IMR-90 (cell line): ENCODE data around the gene RNF17. TPM values are rescaled to one million over a fixed set of nuclear protein-coding genes. Genes with fewer than 3 reads are reported as not detected.

Source experiments
- ATAC-seq: fragments of 200-7000 bp; cut with Tn5 transposase; 2 replicates; pipeline ENCODE4 v1.9.1; 2020; ENCODE audit warnings: low read depth, mild to moderate bottlenecking, moderate library complexity
- BruUV-seq: library from RNA; stranded (reverse); fragments of 400-500 nt; replicated peaks from 2 replicates; lab custom pipeline; 2021; lab: Mats Ljungman, UMichigan
- CTCF ChIA-PET: fragments of 300-600 bp; formaldehyde crosslinking; extraction: SDS; loops from one replicate; lab custom pipeline; 2021; ENCODE audit warnings: antibody characterized with exemption; lab: Yijun Ruan, JAX
- POLR2A ChIA-PET: fragments of 300-600 bp; sonication (Branson Sonifier 250); formaldehyde crosslinking; loops from one replicate; lab custom pipeline; 2022; ENCODE audit warnings: antibody characterized with exemption; ENCODE audit not compliant: unreplicated experiment; lab: Charles Lee
- DNase-seq: peaks from one replicate; pipeline ENCODE4 v3.0.0; 2013
- H2AFZ ChIP-seq: replicated peaks from 2 replicates; pipeline ENCODE3; 2013; ENCODE audit warnings: low read length, mild to moderate bottlenecking; ENCODE audit not compliant: poor library complexity
- H2AK5ac ChIP-seq: 2 replicates; pipeline ENCODE4 v1.6.1; 2013; ENCODE audit warnings: low read depth, low read length, inconsistent platforms
- H2AK9ac ChIP-seq: replicated peaks from 2 replicates; pipeline ENCODE3; 2013; ENCODE audit warnings: mild to moderate bottlenecking, low read depth, low read length, moderate library complexity; ENCODE audit not compliant: poor library complexity
- H2BK120ac ChIP-seq: 2 replicates; pipeline ENCODE4 v1.6.1; 2013; ENCODE audit warnings: low read depth, low read length, inconsistent platforms
- H2BK15ac ChIP-seq: 3 replicates; pipeline ENCODE4 v1.6.1; 2013; ENCODE audit warnings: low read depth, low read length, inconsistent platforms
- H2BK20ac ChIP-seq: 2 replicates; pipeline ENCODE4 v1.6.1; 2013; ENCODE audit warnings: low read depth, mild to moderate bottlenecking, inconsistent platforms, low read length, moderate library complexity
- H2BK5ac ChIP-seq: 2 replicates; pipeline ENCODE4 v1.6.1; 2013; ENCODE audit warnings: mild to moderate bottlenecking, low read depth, low read length, inconsistent platforms; ENCODE audit not compliant: poor library complexity, severe bottlenecking
- H3K14ac ChIP-seq: replicated peaks from 2 replicates; pipeline ENCODE4 v1.6.1; 2013; ENCODE audit warnings: low read depth, low read length, inconsistent platforms
- H3K18ac ChIP-seq: 2 replicates; pipeline ENCODE4 v1.6.1; 2013; ENCODE audit warnings: low read depth, low read length, control low read depth
- H3K23ac ChIP-seq: 2 replicates; pipeline ENCODE4 v1.6.1; 2013; ENCODE audit warnings: low read depth, low read length, inconsistent platforms
- H3K27ac ChIP-seq: 2 replicates; pipeline ENCODE4 v1.5.1; 2013; ENCODE audit warnings: mild to moderate bottlenecking, control low read depth, low read length; ENCODE audit not compliant: insufficient read depth
- H3K27me3 ChIP-seq: 2 replicates; pipeline ENCODE4 v1.6.1; 2013; ENCODE audit warnings: low read length; ENCODE audit not compliant: control insufficient read depth, insufficient read depth
- H3K36me3 ChIP-seq: 2 replicates; pipeline ENCODE4 v1.6.1; 2013; ENCODE audit warnings: low read length, mixed read lengths; ENCODE audit not compliant: control insufficient read depth, insufficient read depth
- H3K4ac ChIP-seq: 2 replicates; pipeline ENCODE4 v1.6.1; 2013; ENCODE audit warnings: low read depth, low read length, inconsistent platforms
- H3K4me1 ChIP-seq: 2 replicates; pipeline ENCODE4 v1.6.1; 2013; ENCODE audit warnings: low read length, mixed read lengths; ENCODE audit not compliant: control insufficient read depth, insufficient read depth
- H3K4me2 ChIP-seq: 2 replicates; pipeline ENCODE4 v1.6.1; 2013; ENCODE audit warnings: low read depth, mild to moderate bottlenecking, control low read depth, low read length, moderate library complexity
- H3K4me3 ChIP-seq: 2 replicates; pipeline ENCODE4 v1.5.1; 2013; ENCODE audit warnings: low read depth, mild to moderate bottlenecking, control low read depth, low read length, moderate library complexity; ENCODE audit not compliant: insufficient read depth
- H3K56ac ChIP-seq: 2 replicates; pipeline ENCODE4 v1.6.1; 2013; ENCODE audit warnings: low read length, inconsistent platforms; ENCODE audit not compliant: insufficient read depth; ENCODE audit errors: extremely low read depth
- H3K79me1 ChIP-seq, 2 experiments: 2 replicates each; pipeline ENCODE4 v1.6.1; 2013; ENCODE audit warnings: low read length in 2 of 2, inconsistent platforms in 1 of 2, low read depth in 1 of 2
- H3K9ac ChIP-seq: 2 replicates; pipeline ENCODE4 v1.6.1; 2013; ENCODE audit warnings: low read depth, low read length, control low read depth
- H3K9me1 ChIP-seq: 2 replicates; pipeline ENCODE4 v1.6.1; 2013; ENCODE audit warnings: low read length, inconsistent platforms; ENCODE audit not compliant: insufficient read depth
- H3K9me3 ChIP-seq: 2 replicates; pipeline ENCODE4 v1.6.1; 2013; ENCODE audit warnings: low read length; ENCODE audit not compliant: control insufficient read depth, insufficient read depth
- H4K20me1 ChIP-seq: 2 replicates; pipeline ENCODE4 v1.6.1; 2013; ENCODE audit warnings: low read length, inconsistent platforms; ENCODE audit not compliant: insufficient read depth
- H4K5ac ChIP-seq: 2 replicates; pipeline ENCODE4 v1.6.1; 2013; ENCODE audit warnings: mild to moderate bottlenecking, low read depth, low read length, control low read depth
- H4K8ac ChIP-seq, 2 experiments: 2 replicates each; pipeline ENCODE4 v1.6.1; 2013; ENCODE audit warnings: low read depth in 2 of 2, low read length in 2 of 2, control low read depth in 1 of 2, inconsistent platforms in 1 of 2
- H4K91ac ChIP-seq: 2 replicates; pipeline ENCODE4 v1.6.1; 2013; ENCODE audit warnings: low read depth, low read length, inconsistent platforms; ENCODE audit not compliant: insufficient read depth
- BHLHE40 ChIP-seq: fragments of 150-350 bp; IDR thresholded peaks from 2 replicates; pipeline ENCODE4 v1.6.1; 2016; ENCODE audit warnings: mild to moderate bottlenecking, low read depth, low read length
- CEBPB ChIP-seq: IDR thresholded peaks from 2 replicates; pipeline ENCODE4 v1.6.1; 2012; ENCODE audit warnings: low read depth, low read length, improper control_type of control experiment
- CTCF ChIP-seq: conservative IDR thresholded peaks from 2 replicates; pipeline ENCODE4 v1.5.1; 2012; ENCODE audit warnings: mild to moderate bottlenecking, low read depth, low read length, improper control_type of control experiment
- ELK1 ChIP-seq: fragments of 150-350 bp; IDR thresholded peaks from 2 replicates; pipeline ENCODE4 v1.6.1; 2016; ENCODE audit warnings: low read depth, mild to moderate bottlenecking, low read length, moderate library complexity, borderline replicate concordance
- FOS ChIP-seq: fragments of 150-350 bp; IDR thresholded peaks from 2 replicates; pipeline ENCODE4 v1.6.1; 2016; ENCODE audit warnings: low read depth, low read length
- MAFK ChIP-seq: IDR thresholded peaks from 2 replicates; pipeline ENCODE4 v1.6.1; 2012; ENCODE audit warnings: low read depth, low read length, improper control_type of control experiment
- NFE2L2 ChIP-seq: fragments of 150-350 bp; IDR thresholded peaks from 2 replicates; pipeline ENCODE4 v1.6.1; 2016; ENCODE audit warnings: low read depth, mild to moderate bottlenecking, low read length
- POLR2A ChIP-seq: IDR thresholded peaks from 2 replicates; pipeline ENCODE4 v1.6.1; 2012; ENCODE audit warnings: mild to moderate bottlenecking, low read depth, low read length
- RCOR1 ChIP-seq: IDR thresholded peaks from 2 replicates; pipeline ENCODE4 v1.6.1; 2012; ENCODE audit warnings: mild to moderate bottlenecking, low read length, improper control_type of control experiment; ENCODE audit not compliant: insufficient replicate concordance
- RFX5 ChIP-seq: IDR thresholded peaks from 2 replicates; pipeline ENCODE4 v1.8.0; 2012; ENCODE audit warnings: low read depth, mild to moderate bottlenecking, low read length, moderate library complexity
- SMC3 ChIP-seq: fragments of 150-350 bp; IDR thresholded peaks from 2 replicates; pipeline ENCODE4 v1.6.1; 2016; ENCODE audit warnings: low read depth, mild to moderate bottlenecking, antibody characterized with exemption, low read length, moderate library complexity
- USF2 ChIP-seq: fragments of 150-350 bp; IDR thresholded peaks from 2 replicates; pipeline ENCODE4 v1.6.1; 2017; ENCODE audit warnings: mild to moderate bottlenecking, antibody characterized with exemption, low read length, low read depth
- WGBS, 2 experiments: methylation state at CpG; one replicate each; pipeline versions ENCODE4 v1.1.5 to v1.1.7; 2013; ENCODE audit warnings: missing lambda C conversion rate in 2 of 2; ENCODE audit not compliant: insufficient read length in 1 of 2; ENCODE audit errors: extremely low coverage in 2 of 2; 5-methylcytosine and 5-hydroxymethylcytosine counted together
- dilution Hi-C: fragments of 300-500 bp; cut with HindIII; formaldehyde crosslinking; loops from one replicate; pipeline ENCODE4 v1.14.3; 2018; ENCODE audit warnings: low sequenced_read_pairs; ENCODE audit not compliant: unreplicated experiment
- in situ Hi-C: fragments of 300-500 bp; cut with MboI; formaldehyde crosslinking; loops from 3 replicates; pipeline ENCODE4 v1.14.3; 2019; ENCODE audit warnings: low sequenced_read_pairs, inconsistent platforms, mixed read lengths
- intact Hi-C: fragments of 100-400 bp; cut with micrococcal nuclease; formaldehyde crosslinking; loops from 2 replicates; pipeline ENCODE4 v1.10.0; 2022
- polyA plus RNA-seq, 3 experiments: library from polyadenylated mRNA; depleted of rRNA; stranded (reverse); fragments of >200 nt; gene quantifications; 2 replicates each; pipeline ENCODE4 v1.2.3, GENCODE V29; 2012; ENCODE audit warnings: low replicate concordance in 1 of 3
- total RNA-seq: library from RNA; depleted of rRNA; stranded (reverse); fragments of >200 nt; gene quantifications from 2 replicates; pipeline ENCODE4 v1.2.3, GENCODE V29; 2012

Gene RNF17
- total and polyA plus RNA-seq, 2 of the 4 experiments (the other 2 are of a cell fraction): 0.03 to 0.18 TPM

- no peak overlapping the region for H2BK120ac ChIP-seq
- no CpG with 5 or more reads among the region's 4 CpGs for WGBS, 2 experiments
- H3K18ac ChIP-seq: no peak overlapping the region
- no peak for DNase-seq
- H2AFZ ChIP-seq: no peak overlapping the region
- in situ Hi-C loops (no loop called here), intact Hi-C loops (no loop called here), dilution Hi-C loops (no loop called here)
- no peak overlapping the region for H2AK9ac ChIP-seq
- no peak overlapping the region for H2BK5ac ChIP-seq
- no peak overlapping the region for H3K56ac ChIP-seq
- no peaks in the 10 kb centered on the region for H4K20me1 ChIP-seq
- H3K4me3 ChIP-seq: no peak overlapping the region
- no peaks in the 10 kb centered on the region for H3K36me3 ChIP-seq
- no peak overlapping the region for H4K91ac ChIP-seq
- no peak overlapping the region for H3K14ac ChIP-seq
- ATAC-seq: no peak
- ChIA-PET CTCF (no interaction called here), POLR2A (no interaction called here)
- no peaks in the 10 kb centered on the region for H3K27me3 ChIP-seq
- H3K4ac ChIP-seq: no peak overlapping the region
- H3K9me1 ChIP-seq: no peaks in the 10 kb centered on the region
- no peak overlapping the region for H2BK15ac ChIP-seq
- H3K9me3 ChIP-seq: no peaks in the 10 kb centered on the region
- H3K27ac ChIP-seq: no peak overlapping the region
- H4K5ac ChIP-seq: no peak overlapping the region
- H3K4me1 ChIP-seq: no peaks in the 10 kb centered on the region
- no peak overlapping the region for H2AK5ac ChIP-seq
- H3K79me1 ChIP-seq: no peaks in the 10 kb centered on the region
- no peak overlapping the region for H3K23ac ChIP-seq
- BruUV-seq: no TSS peak
- no peak overlapping the region for H3K4me2 ChIP-seq
- H4K8ac ChIP-seq: no peak overlapping the region
- TF ChIP-seq CEBPB: no peak
- TF ChIP-seq NFE2L2: no peak
- TF ChIP-seq RFX5: no peak
- TF ChIP-seq SMC3: no peak
- no peak for TF ChIP-seq BHLHE40
- no peak for TF ChIP-seq USF2
- no peak for TF ChIP-seq POLR2A
- no peak for TF ChIP-seq RCOR1
- no peak for TF ChIP-seq MAFK
- no peak for TF ChIP-seq ELK1
- no peak for TF ChIP-seq FOS
- no peak for TF ChIP-seq CTCF
- H2BK20ac ChIP-seq: no peak overlapping the region
- no peak overlapping the region for H3K9ac ChIP-seq
Observed at GRCh38 chr13:24734950-24735349, 29.0 kb upstream of the RNF17 start.
